ENCODE data around the gene RTN4RL1.

The RTN4RL1 gene

GRCh38 chr17:1963250-1963649 lies 61.9 kb downstream of the RTN4RL1 start:
- TF ChIP-seq, protein P1, sequence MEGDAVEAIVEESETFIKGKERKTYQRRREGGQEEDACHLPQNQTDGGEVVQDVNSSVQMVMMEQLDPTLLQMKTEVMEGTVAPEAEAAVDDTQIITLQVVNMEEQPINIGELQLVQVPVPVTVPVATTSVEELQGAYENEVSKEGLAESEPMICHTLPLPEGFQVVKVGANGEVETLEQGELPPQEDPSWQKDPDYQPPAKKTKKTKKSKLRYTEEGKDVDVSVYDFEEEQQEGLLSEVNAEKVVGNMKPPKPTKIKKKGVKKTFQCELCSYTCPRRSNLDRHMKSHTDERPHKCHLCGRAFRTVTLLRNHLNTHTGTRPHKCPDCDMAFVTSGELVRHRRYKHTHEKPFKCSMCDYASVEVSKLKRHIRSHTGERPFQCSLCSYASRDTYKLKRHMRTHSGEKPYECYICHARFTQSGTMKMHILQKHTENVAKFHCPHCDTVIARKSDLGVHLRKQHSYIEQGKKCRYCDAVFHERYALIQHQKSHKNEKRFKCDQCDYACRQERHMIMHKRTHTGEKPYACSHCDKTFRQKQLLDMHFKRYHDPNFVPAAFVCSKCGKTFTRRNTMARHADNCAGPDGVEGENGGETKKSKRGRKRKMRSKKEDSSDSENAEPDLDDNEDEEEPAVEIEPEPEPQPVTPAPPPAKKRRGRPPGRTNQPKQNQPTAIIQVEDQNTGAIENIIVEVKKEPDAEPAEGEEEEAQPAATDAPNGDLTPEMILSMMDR (IDR thresholded peaks at IDR 0.05; ENCODE audit: extremely low read depth, missing control alignments): no peak

DNA sequence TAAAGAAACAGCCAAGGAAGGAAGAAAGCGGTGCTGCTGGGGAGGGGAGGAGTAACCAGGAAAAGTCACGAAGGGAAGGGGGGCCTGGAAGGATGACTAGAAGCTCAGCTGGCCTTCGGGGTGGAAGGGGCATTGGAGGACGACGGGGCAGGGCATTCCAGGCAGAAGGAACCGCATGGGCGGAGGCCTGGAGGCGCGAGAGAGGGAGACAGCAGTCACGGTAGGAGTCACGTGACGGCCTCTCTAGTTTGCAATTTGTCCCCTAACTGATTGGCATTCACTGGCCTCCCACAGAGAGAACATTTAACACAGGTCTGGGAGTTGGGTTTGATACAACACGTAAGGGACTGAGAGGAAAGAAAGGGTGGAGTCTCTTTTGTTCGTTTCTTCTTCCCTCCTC lies 63.9 kb downstream of the RTN4RL1 start:
- TF ChIP-seq, protein P1 (IDR thresholded peaks at IDR 0.05; ENCODE audit: extremely low read depth, missing control alignments): no peak
- no peak for DNase-seq (ENCODE audit: low spot score)

More at GRCh38 chr17:1963250-1963649, 61.9 kb downstream of the RTN4RL1 start:
- no peak for DNase-seq (ENCODE audit: low spot score)

DNA sequence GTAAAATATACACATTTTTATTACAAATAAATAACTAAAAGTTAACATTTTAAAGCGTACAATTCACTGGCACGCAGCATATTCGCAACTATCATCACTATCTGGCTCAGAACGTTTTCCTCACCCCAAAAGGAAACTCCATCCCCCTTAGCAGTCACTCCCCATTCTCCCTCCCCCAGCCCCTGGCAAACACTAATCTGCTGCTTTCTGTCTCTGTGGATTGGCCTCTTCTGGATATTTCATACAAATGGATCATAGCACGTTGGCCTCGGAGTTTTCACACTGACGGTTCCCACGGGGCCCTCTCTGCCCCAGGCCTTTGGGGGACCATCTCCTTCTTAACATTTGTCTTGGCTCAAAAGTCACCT lies 64.6 kb downstream of the RTN4RL1 start:
- TF ChIP-seq, protein P1 (IDR thresholded peaks at IDR 0.05; ENCODE audit: extremely low read depth, missing control alignments): no peak
- no peak for DNase-seq (ENCODE audit: low spot score)

DNA sequence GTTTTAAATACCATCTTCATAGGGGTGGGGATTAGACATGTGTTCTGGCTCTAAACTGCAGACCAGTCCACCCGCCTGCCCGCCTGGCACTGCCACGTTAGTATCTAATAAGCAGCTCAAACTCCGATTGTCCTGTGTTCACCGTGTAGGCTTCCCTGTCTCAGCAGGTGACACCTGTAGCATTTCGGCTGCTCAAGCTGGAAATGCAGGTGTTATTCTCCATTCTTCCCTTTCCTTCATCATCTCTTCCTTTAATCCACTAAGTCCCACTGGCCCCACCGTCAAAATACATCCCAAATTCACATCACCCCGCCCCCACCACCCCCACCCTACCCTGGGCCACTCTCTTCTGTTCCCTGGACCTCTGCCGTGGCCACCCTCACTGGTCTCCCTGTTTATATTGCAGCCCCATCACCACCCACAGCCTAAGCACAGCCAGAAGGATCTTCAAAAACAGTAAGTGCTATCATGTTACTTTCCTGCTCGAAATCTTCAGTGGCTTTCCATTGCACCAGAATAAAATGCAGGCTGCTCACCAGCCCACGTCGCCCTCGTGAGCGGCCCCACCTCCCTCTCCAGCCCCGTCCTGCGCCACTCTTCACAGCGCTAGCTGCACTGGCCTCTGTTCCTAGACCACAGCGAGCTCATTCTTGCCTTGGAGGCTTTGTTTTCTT lies 65.1 kb downstream of the RTN4RL1 start:
- TF ChIP-seq, protein P1 (IDR thresholded peaks at IDR 0.05; ENCODE audit: extremely low read depth, missing control alignments): no peak
- DNase-seq (ENCODE audit: low spot score): no peak

DNA sequence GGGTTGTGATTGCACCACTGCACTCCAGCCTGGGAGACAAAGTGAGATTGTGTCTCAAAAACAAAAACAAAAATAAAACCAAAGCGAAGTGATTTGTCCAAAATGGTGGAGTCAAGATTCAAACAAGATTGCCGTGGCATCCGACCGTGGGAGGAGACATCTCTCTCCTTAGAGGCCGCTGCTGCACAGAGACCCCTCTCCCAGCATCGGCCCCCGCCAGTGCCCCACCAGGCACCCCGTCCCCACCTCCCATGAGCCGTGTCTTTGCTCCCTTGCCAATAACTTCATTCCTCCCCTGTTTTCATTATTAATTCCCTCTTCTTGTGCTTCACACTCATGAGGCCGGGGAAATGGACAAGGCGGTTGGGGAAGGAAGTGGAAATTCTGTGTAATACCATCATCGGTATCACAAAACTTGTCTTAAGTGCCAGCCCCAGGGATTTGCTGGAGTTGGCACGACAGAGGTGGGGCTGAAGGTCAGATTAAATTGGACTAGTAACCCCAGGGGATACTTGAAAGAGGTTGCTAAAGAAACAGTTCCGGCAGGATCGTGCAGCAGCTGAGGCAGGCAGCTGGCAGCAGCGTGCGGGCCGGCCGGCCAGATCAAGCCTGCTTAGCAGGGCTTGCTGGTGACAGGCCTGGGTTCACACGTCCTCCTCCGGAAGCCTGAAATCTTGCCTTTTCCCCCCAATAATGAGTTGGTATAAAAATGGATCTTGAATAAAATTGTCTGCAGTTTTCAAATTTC lies 66.8 kb downstream of the RTN4RL1 start:
- no peak for DNase-seq (ENCODE audit: low spot score)
- TF ChIP-seq, protein P1 (IDR thresholded peaks at IDR 0.05; ENCODE audit: extremely low read depth, missing control alignments): no peak

- DNase-seq (ENCODE audit: low spot score): no peak
- TF ChIP-seq, protein P1 (IDR thresholded peaks at IDR 0.05; ENCODE audit: extremely low read depth, missing control alignments): no peak
These were observed 68.1 kb downstream of the RTN4RL1 start for GRCh38 chr17:1957037-1957436.

- DNase-seq (ENCODE audit: low spot score): no peak
- TF ChIP-seq, protein P1 (IDR thresholded peaks at IDR 0.05; ENCODE audit: extremely low read depth, missing control alignments): no peak
These were observed 69.0 kb downstream of the RTN4RL1 start for GRCh38 chr17:1956134-1956533.

All from GM20000 (cell line).